T-cell (primary cell): ENCODE data around the gene KDM5A. TPM values are rescaled to one million over a fixed set of nuclear protein-coding genes. Genes with fewer than 3 reads are reported as not detected.

ENCODE experiments used
- ATAC-seq, 4 experiments: fragments of 200-7000 bp in 3 of 4; fragments of 150-1000 bp in 1 of 4; cut with Tn5 transposase; replicated peaks in 1 of 4; 1 replicate in 3 of 4; 2 replicates in 1 of 4; pipeline ENCODE4 v1.10.0; 2021; ENCODE audit warnings: moderate library complexity in 3 of 4, mild to moderate bottlenecking in 2 of 4, moderate number of reproducible peaks in 1 of 4
- CTCF ChIA-PET, 2 donors: fragments of 300-600 bp; sonication (Branson Sonifier 250); formaldehyde crosslinking; loops; one replicate each; lab custom pipeline; 2022; ENCODE audit warnings: antibody characterized with exemption in 2 of 2; lab: Charles Lee
- POLR2A ChIA-PET, 2 donors: fragments of 300-600 bp; sonication (Branson Sonifier 250); formaldehyde crosslinking; loops; one replicate each; lab custom pipeline; 2022; ENCODE audit warnings: antibody characterized with exemption in 2 of 2; lab: Charles Lee
- DNase-seq, 35 experiments: peaks; one replicate each; pipeline versions ENCODE4 v3.0.0 to v3.0.0-alpha.2; 2013 to 2023
- H3K27ac ChIP-seq: one replicate; pipeline ENCODE4 v1.5.1; 2013; ENCODE audit warnings: low read length
- H3K27me3 ChIP-seq, 2 experiments: replicated peaks in 1 of 2; 1 replicate in 1 of 2; 2 replicates in 1 of 2; pipeline versions ENCODE4 v1.6.1 to v1.7.0; 2013; ENCODE audit warnings: low read length in 1 of 2, mixed read lengths in 1 of 2; ENCODE audit not compliant: control insufficient read depth in 2 of 2, insufficient read depth in 2 of 2; ENCODE audit errors: extremely low read depth in 1 of 2
- H3K36me3 ChIP-seq, 2 donors: 1 replicate in 1 of 2; 2 replicates in 1 of 2; pipeline versions ENCODE4 v1.6.1 to v1.7.0; 2013; ENCODE audit warnings: low read length in 1 of 2; ENCODE audit not compliant: control insufficient read depth in 2 of 2, insufficient read depth in 1 of 2; ENCODE audit errors: extremely low read depth in 1 of 2
- H3K4me1 ChIP-seq, 2 experiments: 1 replicate in 1 of 2; 2 replicates in 1 of 2; pipeline versions ENCODE4 v1.6.1 to v1.7.0; 2013; ENCODE audit warnings: low read length in 2 of 2, mixed read lengths in 1 of 2; ENCODE audit not compliant: insufficient read depth in 2 of 2, control insufficient read depth in 1 of 2; ENCODE audit errors: extremely low read depth in 1 of 2
- H3K4me3 ChIP-seq, 2 donors: 1 replicate in 1 of 2; 2 replicates in 1 of 2; pipeline versions ENCODE4 v1.5.1 to v1.7.0; 2013; ENCODE audit warnings: mild to moderate bottlenecking in 2 of 2, low read length in 1 of 2, moderate library complexity in 1 of 2; ENCODE audit not compliant: control insufficient read depth in 1 of 2; ENCODE audit errors: extremely low read depth in 1 of 2
- H3K9me3 ChIP-seq: 2 replicates; pipeline ENCODE4 v1.7.0; 2013
- H3K27ac Mint-ChIP-seq, 2 donors: one replicate each; pipeline ENCODE4 v1.8.0; 2020 to 2021; ENCODE audit warnings: mild to moderate bottlenecking in 2 of 2, mixed read lengths in 2 of 2
- H3K27me3 Mint-ChIP-seq, 2 donors: one replicate each; pipeline ENCODE4 v1.8.0; 2021 to 2022; ENCODE audit warnings: mixed read lengths in 2 of 2
- H3K36me3 Mint-ChIP-seq: one replicate; pipeline ENCODE4 v1.8.0; 2021; ENCODE audit warnings: mixed read lengths
- H3K4me1 Mint-ChIP-seq, 3 donors: one replicate each; pipeline ENCODE4 v1.8.0; 2020 to 2022; ENCODE audit warnings: mixed read lengths in 3 of 3, mild to moderate bottlenecking in 1 of 3
- H3K4me3 Mint-ChIP-seq, 3 donors: one replicate each; pipeline ENCODE4 v1.8.0; 2020 to 2022; ENCODE audit warnings: mild to moderate bottlenecking in 3 of 3, mixed read lengths in 3 of 3, moderate library complexity in 3 of 3
- H3K9me3 Mint-ChIP-seq, 3 donors: one replicate each; pipeline ENCODE4 v1.8.0; 2020 to 2022; ENCODE audit warnings: mixed read lengths in 3 of 3
- WGBS: methylation state at CpG from one replicate; pipeline ENCODE4 v1.1.5; 2013; ENCODE audit warnings: missing lambda C conversion rate; ENCODE audit not compliant: insufficient coverage; 5-methylcytosine and 5-hydroxymethylcytosine counted together
- total RNA-seq, 35 experiments: library from RNA in 6 of 35; stranded (reverse) in 6 of 35; fragments of 120-200 nt in 1 of 35; gene quantifications; one replicate each; pipeline versions ENCODE4 v1.2.1 to v1.2.4 and lab custom pipeline; 2013 to 2026

Gene KDM5A
- total RNA-seq, 5 donors from 2014 or later (not counting 1 experiment from before 2014, with no cell fraction given): 126 to 157 (median 142) TPM

GRCh38 chr12:257521-258321 is 131.4 kb downstream of the KDM5A start:
- no peaks in the 10 kb centered on the region for H3K9me3 Mint-ChIP-seq
- no peak overlapping the region for H3K4me3 ChIP-seq
- no peak overlapping the region for H3K27ac Mint-ChIP-seq
- no peak overlapping the region for H3K4me3 Mint-ChIP-seq
- H3K27me3 ChIP-seq: peaks cover 2 to 42% of the 10 kb centered on the region in 2 experiments
- ChIA-PET CTCF (no interaction called here), POLR2A (no interaction called here)
- ATAC-seq (no peak), DNase-seq (no peak)
- WGBS: 56% methylated on average over 6 of the region's 14 CpGs
- H3K27ac ChIP-seq: no peak overlapping the region
- H3K4me1 Mint-ChIP-seq: no peaks in the 10 kb centered on the region
- H3K27me3 Mint-ChIP-seq: peaks cover 38 to 60% of the 10 kb centered on the region in 2 donors
- no peaks in the 10 kb centered on the region for H3K9me3 ChIP-seq
- no peaks in the 10 kb centered on the region for H3K36me3 ChIP-seq
- H3K4me1 ChIP-seq: no peaks in the 10 kb centered on the region
- no peaks in the 10 kb centered on the region for H3K36me3 Mint-ChIP-seq

- Histone ChIP-seq H3K27ac (no peak overlapping the region), H3K27me3 (peaks cover 2 to 42% of the 10 kb centered on the region in 2 experiments), H3K4me1 (no peaks in the 10 kb centered on the region), H3K4me3 (no peak overlapping the region), H3K9me3 (no peaks in the 10 kb centered on the region), H3K36me3 (no peaks in the 10 kb centered on the region)
- POLR2A ChIA-PET: no interaction called here
- CTCF ChIA-PET: no interaction called here
- H3K27ac Mint-ChIP-seq: no peak overlapping the region
- H3K36me3 Mint-ChIP-seq: no peaks in the 10 kb centered on the region
- 83% methylated on average over 1 of the region's 3 CpGs for WGBS
- DNase-seq (no peak), ATAC-seq (no peak)
- no peaks in the 10 kb centered on the region for H3K9me3 Mint-ChIP-seq
- H3K4me3 Mint-ChIP-seq: no peak overlapping the region
- no peaks in the 10 kb centered on the region for H3K4me1 Mint-ChIP-seq
- H3K27me3 Mint-ChIP-seq: peaks cover 38 to 60% of the 10 kb centered on the region in 2 donors
These were observed 132.2 kb downstream of the KDM5A start for GRCh38 chr12:256958-257357.

- Mint-ChIP-seq H3K27me3 (peaks cover 38 to 60% of the 10 kb centered on the region in 2 donors), H3K4me1 (no peaks in the 10 kb centered on the region), H3K36me3 (no peaks in the 10 kb centered on the region), H3K27ac (no peak overlapping the region), H3K9me3 (no peaks in the 10 kb centered on the region), H3K4me3 (no peak overlapping the region)
- ChIA-PET CTCF (no interaction called here), POLR2A (no interaction called here)
- Histone ChIP-seq H3K4me1 (no peaks in the 10 kb centered on the region), H3K27me3 (peaks cover 2 to 46% of the 10 kb centered on the region in 2 experiments), H3K36me3 (no peaks in the 10 kb centered on the region), H3K9me3 (no peaks in the 10 kb centered on the region), H3K27ac (no peak overlapping the region), H3K4me3 (no peak overlapping the region)
- ATAC-seq (no peak), DNase-seq (no peak)
- WGBS: 89% methylated on average over 5 of the region's 6 CpGs
These were observed 132.9 kb downstream of the KDM5A start for GRCh38 chr12:256225-256624.

GRCh38 chr12:254912-255311 is 134.2 kb downstream of the KDM5A start:
- ChIA-PET CTCF (no interaction called here), POLR2A (interaction anchor here in 1 of 2 donors (0.5 kb wide), 1 partner anchor 11 kb away, joined by 4 read pairs; no protein-coding TSS in a partner anchor)
- no peak overlapping the region for H3K27ac ChIP-seq
- no peaks in the 10 kb centered on the region for H3K9me3 Mint-ChIP-seq
- peaks cover 2 to 44% of the 10 kb centered on the region in 2 experiments for H3K27me3 ChIP-seq
- peaks cover 40 to 56% of the 10 kb centered on the region in 2 donors for H3K27me3 Mint-ChIP-seq
- 87% methylated on average over 7 of the region's 9 CpGs for WGBS
- ATAC-seq (no peak), DNase-seq (no peak)
- H3K4me3 Mint-ChIP-seq: no peak overlapping the region
- no peak overlapping the region for H3K27ac Mint-ChIP-seq
- no peaks in the 10 kb centered on the region for H3K36me3 Mint-ChIP-seq
- no peaks in the 10 kb centered on the region for H3K36me3 ChIP-seq
- H3K4me1 ChIP-seq: no peaks in the 10 kb centered on the region
- H3K9me3 ChIP-seq: no peaks in the 10 kb centered on the region
- no peaks in the 10 kb centered on the region for H3K4me1 Mint-ChIP-seq
- no peak overlapping the region for H3K4me3 ChIP-seq

GRCh38 chr12:254039-254438 is 135.1 kb downstream of the KDM5A start:
- Mint-ChIP-seq H3K4me1 (no peaks in the 10 kb centered on the region), H3K27ac (no peak overlapping the region), H3K36me3 (no peaks in the 10 kb centered on the region), H3K27me3 (peaks cover 41 to 52% of the 10 kb centered on the region in 2 donors), H3K9me3 (no peaks in the 10 kb centered on the region), H3K4me3 (no peak overlapping the region)
- Histone ChIP-seq H3K27me3 (peaks cover 2 to 41% of the 10 kb centered on the region in 2 experiments), H3K9me3 (no peaks in the 10 kb centered on the region), H3K4me3 (no peak overlapping the region), H3K36me3 (no peaks in the 10 kb centered on the region), H3K4me1 (no peaks in the 10 kb centered on the region), H3K27ac (no peak overlapping the region)
- WGBS: 96% methylated on average over 3 of the region's 10 CpGs
- CTCF ChIA-PET: no interaction called here
- no peak for ATAC-seq
- POLR2A ChIA-PET: no interaction called here
- DNase-seq: no peak

GRCh38 chr12:253116-253831 is 135.8 kb downstream of the KDM5A start:
- Histone ChIP-seq H3K36me3 (no peaks in the 10 kb centered on the region), H3K27ac (no peak overlapping the region), H3K4me3 (no peak overlapping the region), H3K27me3 (peaks cover 0 to 39% of the 10 kb centered on the region in 2 experiments), H3K4me1 (no peaks in the 10 kb centered on the region), H3K9me3 (no peaks in the 10 kb centered on the region)
- ATAC-seq: no peak
- H3K27ac Mint-ChIP-seq: no peak overlapping the region
- ChIA-PET POLR2A (no interaction called here), CTCF (no interaction called here)
- H3K9me3 Mint-ChIP-seq: no peaks in the 10 kb centered on the region
- no peak overlapping the region for H3K4me3 Mint-ChIP-seq
- no peaks in the 10 kb centered on the region for H3K36me3 Mint-ChIP-seq
- 90% methylated on average over 12 of the region's 12 CpGs for WGBS
- H3K4me1 Mint-ChIP-seq: no peaks in the 10 kb centered on the region
- DNase-seq: no peak
- H3K27me3 Mint-ChIP-seq: peaks cover 37 to 50% of the 10 kb centered on the region in 2 donors
